Hepatocyte (in vitro differentiated cells): Measurements from ENCODE around the gene LILRA1. TPM values are rescaled to one million over a fixed set of nuclear protein-coding genes. Genes with fewer than 3 reads are reported as not detected.
"Not testable (repeated sequence)": the region's sequence is repeated elsewhere in the genome, so short reads cannot be mapped to it uniquely, and the experiment has no call there.

Experiments
- DNase-seq: peaks from one replicate; pipeline ENCODE4 v3.0.0-alpha.2; 2016; ENCODE audit warnings: low spot score
- H2AFZ ChIP-seq: fragments of 200-600 bp; sonication (generic); 2 replicates; pipeline ENCODE4 v1.6.0; 2016; ENCODE audit warnings: antibody characterized with exemption, mild to moderate bottlenecking
- H3K27ac ChIP-seq: fragments of 200-600 bp; sonication (generic); 2 replicates; pipeline ENCODE4 v1.5.1; 2016; ENCODE audit warnings: mild to moderate bottlenecking
- H3K27me3 ChIP-seq: fragments of 200-600 bp; sonication (generic); 2 replicates; pipeline ENCODE4 v1.6.1; 2016
- H3K36me3 ChIP-seq: fragments of 200-600 bp; sonication (generic); replicated peaks from 2 replicates; pipeline ENCODE4 v1.5.1; 2016; ENCODE audit warnings: low read depth; ENCODE audit not compliant: insufficient read depth
- H3K4me1 ChIP-seq: fragments of 200-600 bp; sonication (generic); 2 replicates; pipeline ENCODE4 v1.5.1; 2016; ENCODE audit warnings: mild to moderate bottlenecking, moderate library complexity; ENCODE audit not compliant: insufficient read depth
- H3K4me2 ChIP-seq: fragments of 200-600 bp; sonication (generic); 2 replicates; pipeline ENCODE4 v1.6.0; 2016
- H3K4me3 ChIP-seq: fragments of 200-600 bp; sonication (generic); 2 replicates; pipeline ENCODE4 v1.5.1; 2016; ENCODE audit warnings: mild to moderate bottlenecking
- H3K79me2 ChIP-seq: fragments of 200-600 bp; sonication (generic); 2 replicates; pipeline ENCODE4 v1.6.0; 2017; ENCODE audit warnings: mild to moderate bottlenecking
- H3K9me2 ChIP-seq: fragments of 200-600 bp; sonication (generic); replicated peaks from 2 replicates; pipeline ENCODE4 v1.6.0; 2017; ENCODE audit warnings: mild to moderate bottlenecking; ENCODE audit not compliant: insufficient read depth
- H3K9me3 ChIP-seq: fragments of 200-600 bp; sonication (generic); 2 replicates; pipeline ENCODE4 v1.5.1; 2016; ENCODE audit warnings: low read depth, mild to moderate bottlenecking
- H4K20me1 ChIP-seq: fragments of 200-600 bp; sonication (generic); 2 replicates; pipeline ENCODE4 v1.6.0; 2016; ENCODE audit warnings: mild to moderate bottlenecking; ENCODE audit not compliant: insufficient read depth, poor library complexity, severe bottlenecking
- CTCF ChIP-seq: fragments of 200-600 bp; sonication (generic); IDR thresholded peaks from 2 replicates; pipeline ENCODE4 v1.5.1; 2016; ENCODE audit warnings: antibody characterized with exemption, mild to moderate bottlenecking; ENCODE audit not compliant: poor library complexity
- EZH2 ChIP-seq: fragments of 200-600 bp; sonication (generic); IDR thresholded peaks from 2 replicates; pipeline ENCODE4 v1.6.1; 2016; ENCODE audit warnings: antibody characterized with exemption, mild to moderate bottlenecking, borderline replicate concordance
- EZH2phosphoT487 ChIP-seq: fragments of 200-600 bp; sonication (generic); IDR thresholded peaks from one replicate; pipeline ENCODE4 v1.6.1; 2018; ENCODE audit warnings: antibody characterized with exemption, mild to moderate bottlenecking, low read depth, moderate library complexity; ENCODE audit not compliant: unreplicated experiment, severe bottlenecking
- WGBS: methylation state at CpG from one replicate; pipeline ENCODE4 v1.1.6; 2016; ENCODE audit warnings: low lambda C conversion rate; ENCODE audit errors: missing lambda C conversion rate; 5-methylcytosine and 5-hydroxymethylcytosine counted together
- polyA plus RNA-seq: library from polyadenylated mRNA; unstranded; fragments of >200 nt; fragmentation: Nextera tagmentation; extraction: Ambion mirVana; gene quantifications from 2 replicates; pipeline ENCODE4 v1.2.1, GENCODE V29; 2016
- total RNA-seq: library from RNA; depleted of rRNA; stranded (reverse); fragments of >200 nt; gene quantifications from 2 replicates; pipeline ENCODE4 v1.2.3, GENCODE V29; 2014

The LILRA1 gene
- total and polyA plus RNA-seq, 2 experiments from 2014 or later, result not detected

- H3K27ac ChIP-seq, result no peak overlapping the region
- H4K20me1 ChIP-seq, result no peaks in the 10 kb centered on the region
- H3K27me3 ChIP-seq, result no peaks in the 10 kb centered on the region
- no peaks in the 10 kb centered on the region for H3K4me1 ChIP-seq
- WGBS, result 68% methylated on average over 5 of the region's 5 CpGs
- no peak for DNase-seq
- no peaks in the 10 kb centered on the region for H3K9me2 ChIP-seq
- H3K4me2 ChIP-seq, result no peak overlapping the region
- H3K36me3 ChIP-seq, result no peaks in the 10 kb centered on the region
- no peaks in the 10 kb centered on the region for H3K79me2 ChIP-seq
- H2AFZ ChIP-seq, result no peak overlapping the region
- no peak for TF ChIP-seq EZH2
- TF ChIP-seq CTCF, result no peak
- no peak overlapping the region for H3K4me3 ChIP-seq
- H3K9me3 ChIP-seq, result no peaks in the 10 kb centered on the region
Measured at GRCh38 chr19:54586397-54586796, 7.0 kb upstream of the LILRA1 start.

- H3K36me3 ChIP-seq, result no peaks in the 10 kb centered on the region
- H3K79me2 ChIP-seq, result no peaks in the 10 kb centered on the region
- DNase-seq, result no peak
- no peak overlapping the region for H3K4me2 ChIP-seq
- no peaks in the 10 kb centered on the region for H4K20me1 ChIP-seq
- H3K27ac ChIP-seq, result no peak overlapping the region
- H3K4me1 ChIP-seq, result no peaks in the 10 kb centered on the region
- H3K27me3 ChIP-seq, result no peaks in the 10 kb centered on the region
- 55% methylated on average over 7 of the region's 7 CpGs for WGBS
- no peak overlapping the region for H3K4me3 ChIP-seq
- no peaks in the 10 kb centered on the region for H3K9me2 ChIP-seq
- no peak overlapping the region for H2AFZ ChIP-seq
- TF ChIP-seq CTCF (no peak), EZH2phosphoT487 (no peak), EZH2 (no peak)
- H3K9me3 ChIP-seq, result no peaks in the 10 kb centered on the region
Measured at GRCh38 chr19:54587026-54587425, 6.4 kb upstream of the LILRA1 start.

- not testable (repeated sequence) for H3K4me1 ChIP-seq, H3K9me2 ChIP-seq, H3K4me3 ChIP-seq, DNase-seq, H3K36me3 ChIP-seq, H2AFZ ChIP-seq, H3K79me2 ChIP-seq, H3K27ac ChIP-seq, H3K27me3 ChIP-seq, H3K9me3 ChIP-seq, H3K4me2 ChIP-seq, H4K20me1 ChIP-seq
- 61% methylated on average over 9 of the region's 9 CpGs for WGBS
Measured at GRCh38 chr19:54593931-54594626, 647 bp downstream of the LILRA1 start.

GRCh38 chr19:54594737-54595136, 1.3 kb downstream of the LILRA1 start:
- Histone ChIP-seq H3K36me3 (no peaks in the 10 kb centered on the region), H3K9me2 (no peaks in the 10 kb centered on the region), H3K79me2 (no peaks in the 10 kb centered on the region), H3K27me3 (no peaks in the 10 kb centered on the region), H4K20me1 (no peaks in the 10 kb centered on the region), H3K4me2 (no peak overlapping the region), H3K4me3 (no peak overlapping the region), H3K27ac (no peak overlapping the region), H3K4me1 (no peaks in the 10 kb centered on the region), H3K9me3 (no peaks in the 10 kb centered on the region), H2AFZ (no peak overlapping the region)
- DNase-seq, result no peak
- WGBS, result 88% methylated on average over 5 of the region's 5 CpGs
- TF ChIP-seq EZH2phosphoT487 (no peak), CTCF (no peak), EZH2 (no peak)

GRCh38 chr19:54595680-54596436, 2.4 kb downstream of the LILRA1 start:
- H3K27me3 ChIP-seq, H3K4me3 ChIP-seq, H3K9me3 ChIP-seq, H3K9me2 ChIP-seq, H3K27ac ChIP-seq, H3K4me1 ChIP-seq, H4K20me1 ChIP-seq, H2AFZ ChIP-seq, DNase-seq, H3K36me3 ChIP-seq, H3K79me2 ChIP-seq, H3K4me2 ChIP-seq: not testable (repeated sequence)
- WGBS, result 79% methylated on average over 22 of the region's 26 CpGs
